Measurements from ENCODE around the gene SMAD6. TPM values are rescaled to one million over a fixed set of nuclear protein-coding genes. Genes with fewer than 3 reads are reported as not detected.

SMAD6 gene
- polyA plus RNA-seq, 1 of the 3 experiments (the other 2 are of a cell fraction) = 4.5 TPM

DNA sequence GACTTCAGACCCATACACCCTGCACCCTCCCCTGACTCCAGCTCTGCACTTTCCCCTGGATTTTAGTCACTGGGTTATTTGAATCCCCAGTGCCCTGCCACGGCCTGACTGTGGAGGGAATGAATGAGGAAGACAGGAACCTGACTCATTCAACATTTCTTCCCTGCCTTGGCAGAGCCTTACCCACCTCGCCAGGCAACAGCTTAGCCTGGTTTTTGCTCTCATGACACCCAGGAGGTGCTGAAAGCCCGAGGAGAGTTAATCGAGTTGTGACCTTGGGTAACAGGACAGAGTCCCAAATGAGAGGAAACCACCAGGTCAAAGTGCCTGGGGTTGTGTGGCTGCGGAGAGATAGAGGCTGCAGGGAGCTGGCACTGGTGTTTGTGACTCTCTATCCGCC lies 128.3 kb downstream of the SMAD6 start:
- peaks cover 5 to 25% of the 10 kb centered on the region in 2 experiments; a peak in 3 of 4 replicates for H3K4me1 ChIP-seq (ENCODE audit: control insufficient read depth in 1 of 2, insufficient read depth in 2 of 2, low read depth in 1 of 2, low read length in 1 of 2)
- H2AFZ ChIP-seq (ENCODE audit: low read depth) = peak overlapping the region; percentile 53; the same call in 1 of the 2 replicates
- CTCF ChIA-PET = interaction anchor here (0.9 to 1.5 kb wide), 4 partner anchors 9 to 116 kb away, joined by 3 to 5 read pairs (median 4); no protein-coding TSS in a partner anchor
- no peaks in the 10 kb centered on the region for H3F3A ChIP-seq (replicated peaks; ENCODE audit: insufficient read depth)
- H3K27ac ChIP-seq (ENCODE audit: low read depth in 2 of 2, low read length in 1 of 2) = peak overlapping the region; percentile 35 to 75; a peak in 3 of 4 replicates
- H3K27me3 ChIP-seq (ENCODE audit: insufficient read depth) = no peaks in the 10 kb centered on the region
- no peaks in the 10 kb centered on the region for H3K9me3 ChIP-seq
- peak overlapping the region; percentile 65 for H3K4me2 ChIP-seq
- H3K36me3 ChIP-seq (replicated peaks in 1 of 2; ENCODE audit: control insufficient read depth in 1 of 2, insufficient read depth in 2 of 2, low read length in 1 of 2) = no peaks in the 10 kb centered on the region
- H3K9ac ChIP-seq = peak overlapping the region; percentile 40; the same call in 1 of the 2 replicates
- no peaks in the 10 kb centered on the region for H4K20me1 ChIP-seq (ENCODE audit: insufficient read depth)
- H3K4me3 ChIP-seq (ENCODE audit: low read depth in 2 of 2, low read length in 1 of 2) = no peak overlapping the region
- H3K79me2 ChIP-seq (ENCODE audit: insufficient read depth) = no peaks in the 10 kb centered on the region
- no peak for TF ChIP-seq GABPA (IDR thresholded peaks at IDR 0.05; ENCODE audit: low read depth)
- TF ChIP-seq, protein P1, sequence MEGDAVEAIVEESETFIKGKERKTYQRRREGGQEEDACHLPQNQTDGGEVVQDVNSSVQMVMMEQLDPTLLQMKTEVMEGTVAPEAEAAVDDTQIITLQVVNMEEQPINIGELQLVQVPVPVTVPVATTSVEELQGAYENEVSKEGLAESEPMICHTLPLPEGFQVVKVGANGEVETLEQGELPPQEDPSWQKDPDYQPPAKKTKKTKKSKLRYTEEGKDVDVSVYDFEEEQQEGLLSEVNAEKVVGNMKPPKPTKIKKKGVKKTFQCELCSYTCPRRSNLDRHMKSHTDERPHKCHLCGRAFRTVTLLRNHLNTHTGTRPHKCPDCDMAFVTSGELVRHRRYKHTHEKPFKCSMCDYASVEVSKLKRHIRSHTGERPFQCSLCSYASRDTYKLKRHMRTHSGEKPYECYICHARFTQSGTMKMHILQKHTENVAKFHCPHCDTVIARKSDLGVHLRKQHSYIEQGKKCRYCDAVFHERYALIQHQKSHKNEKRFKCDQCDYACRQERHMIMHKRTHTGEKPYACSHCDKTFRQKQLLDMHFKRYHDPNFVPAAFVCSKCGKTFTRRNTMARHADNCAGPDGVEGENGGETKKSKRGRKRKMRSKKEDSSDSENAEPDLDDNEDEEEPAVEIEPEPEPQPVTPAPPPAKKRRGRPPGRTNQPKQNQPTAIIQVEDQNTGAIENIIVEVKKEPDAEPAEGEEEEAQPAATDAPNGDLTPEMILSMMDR (IDR thresholded peaks at IDR 0.05) = 0 out of 2 replicates have a peak, but pooled peaks have one; percentile 15
- TF ChIP-seq JUND (IDR thresholded peaks at IDR 0.05) = peak; percentile 47
- TF ChIP-seq, protein P2, sequence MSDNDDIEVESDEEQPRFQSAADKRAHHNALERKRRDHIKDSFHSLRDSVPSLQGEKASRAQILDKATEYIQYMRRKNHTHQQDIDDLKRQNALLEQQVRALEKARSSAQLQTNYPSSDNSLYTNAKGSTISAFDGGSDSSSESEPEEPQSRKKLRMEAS (IDR thresholded peaks at IDR 0.05; ENCODE audit: low read depth) = peak; percentile 57; the same call in 1 of the 2 replicates
- TF ChIP-seq YY1 (IDR thresholded peaks at IDR 0.05; ENCODE audit: low read depth) = no peak
- peak; percentile 24; the same call in 1 of the 2 replicates for TF ChIP-seq POLR2AphosphoS5 (IDR thresholded peaks at IDR 0.05; ENCODE audit: low read depth, low read length)
- no peak for TF ChIP-seq RCOR1 (IDR thresholded peaks at IDR 0.05; ENCODE audit: low read length)
- TF ChIP-seq, protein P3, sequence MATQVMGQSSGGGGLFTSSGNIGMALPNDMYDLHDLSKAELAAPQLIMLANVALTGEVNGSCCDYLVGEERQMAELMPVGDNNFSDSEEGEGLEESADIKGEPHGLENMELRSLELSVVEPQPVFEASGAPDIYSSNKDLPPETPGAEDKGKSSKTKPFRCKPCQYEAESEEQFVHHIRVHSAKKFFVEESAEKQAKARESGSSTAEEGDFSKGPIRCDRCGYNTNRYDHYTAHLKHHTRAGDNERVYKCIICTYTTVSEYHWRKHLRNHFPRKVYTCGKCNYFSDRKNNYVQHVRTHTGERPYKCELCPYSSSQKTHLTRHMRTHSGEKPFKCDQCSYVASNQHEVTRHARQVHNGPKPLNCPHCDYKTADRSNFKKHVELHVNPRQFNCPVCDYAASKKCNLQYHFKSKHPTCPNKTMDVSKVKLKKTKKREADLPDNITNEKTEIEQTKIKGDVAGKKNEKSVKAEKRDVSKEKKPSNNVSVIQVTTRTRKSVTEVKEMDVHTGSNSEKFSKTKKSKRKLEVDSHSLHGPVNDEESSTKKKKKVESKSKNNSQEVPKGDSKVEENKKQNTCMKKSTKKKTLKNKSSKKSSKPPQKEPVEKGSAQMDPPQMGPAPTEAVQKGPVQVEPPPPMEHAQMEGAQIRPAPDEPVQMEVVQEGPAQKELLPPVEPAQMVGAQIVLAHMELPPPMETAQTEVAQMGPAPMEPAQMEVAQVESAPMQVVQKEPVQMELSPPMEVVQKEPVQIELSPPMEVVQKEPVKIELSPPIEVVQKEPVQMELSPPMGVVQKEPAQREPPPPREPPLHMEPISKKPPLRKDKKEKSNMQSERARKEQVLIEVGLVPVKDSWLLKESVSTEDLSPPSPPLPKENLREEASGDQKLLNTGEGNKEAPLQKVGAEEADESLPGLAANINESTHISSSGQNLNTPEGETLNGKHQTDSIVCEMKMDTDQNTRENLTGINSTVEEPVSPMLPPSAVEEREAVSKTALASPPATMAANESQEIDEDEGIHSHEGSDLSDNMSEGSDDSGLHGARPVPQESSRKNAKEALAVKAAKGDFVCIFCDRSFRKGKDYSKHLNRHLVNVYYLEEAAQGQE (IDR thresholded peaks at IDR 0.05; ENCODE audit: low read depth, low read length) = no peak
- peak; percentile 75; the same call in 1 of the 2 replicates for TF ChIP-seq FOSL2 (IDR thresholded peaks at IDR 0.05; ENCODE audit: borderline replicate concordance, low read depth)
- TF ChIP-seq RXRA (IDR thresholded peaks at IDR 0.05; ENCODE audit: borderline replicate concordance, low read depth) = peak; percentile 40; the same call in 1 of the 2 replicates
- TF ChIP-seq TAF1 (IDR thresholded peaks at IDR 0.05; ENCODE audit: borderline replicate concordance, low read depth, low read length) = no peak
- TF ChIP-seq FOXM1 (IDR thresholded peaks at IDR 0.05; ENCODE audit: low read depth) = no peak
- TF ChIP-seq EP300 (IDR thresholded peaks at IDR 0.05; ENCODE audit: borderline replicate concordance in 1 of 2, low read depth in 1 of 2, low read length in 1 of 2) = peak in 1 of 2 experiments; percentile 27; a peak in 1 of 4 replicates
- peak; percentile 37; the same call in 1 of the 2 replicates for TF ChIP-seq ELF1 (IDR thresholded peaks at IDR 0.05)
- TF ChIP-seq, protein P4, sequence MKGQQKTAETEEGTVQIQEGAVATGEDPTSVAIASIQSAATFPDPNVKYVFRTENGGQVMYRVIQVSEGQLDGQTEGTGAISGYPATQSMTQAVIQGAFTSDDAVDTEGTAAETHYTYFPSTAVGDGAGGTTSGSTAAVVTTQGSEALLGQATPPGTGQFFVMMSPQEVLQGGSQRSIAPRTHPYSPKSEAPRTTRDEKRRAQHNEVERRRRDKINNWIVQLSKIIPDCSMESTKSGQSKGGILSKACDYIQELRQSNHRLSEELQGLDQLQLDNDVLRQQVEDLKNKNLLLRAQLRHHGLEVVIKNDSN (IDR thresholded peaks at IDR 0.05; ENCODE audit: borderline replicate concordance, low read depth) = no peak
- no peak for TF ChIP-seq SIN3A (IDR thresholded peaks at IDR 0.05; ENCODE audit: borderline replicate concordance, low read depth, low read length)
- TF ChIP-seq, protein P5, sequence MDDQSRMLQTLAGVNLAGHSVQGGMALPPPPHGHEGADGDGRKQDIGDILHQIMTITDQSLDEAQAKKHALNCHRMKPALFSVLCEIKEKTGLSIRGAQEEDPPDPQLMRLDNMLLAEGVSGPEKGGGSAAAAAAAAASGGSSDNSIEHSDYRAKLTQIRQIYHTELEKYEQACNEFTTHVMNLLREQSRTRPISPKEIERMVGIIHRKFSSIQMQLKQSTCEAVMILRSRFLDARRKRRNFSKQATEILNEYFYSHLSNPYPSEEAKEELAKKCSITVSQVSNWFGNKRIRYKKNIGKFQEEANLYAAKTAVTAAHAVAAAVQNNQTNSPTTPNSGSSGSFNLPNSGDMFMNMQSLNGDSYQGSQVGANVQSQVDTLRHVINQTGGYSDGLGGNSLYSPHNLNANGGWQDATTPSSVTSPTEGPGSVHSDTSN (IDR thresholded peaks at IDR 0.05) = peak; percentile 48; the same call in 1 of the 2 replicates
- TF ChIP-seq SMC3 (IDR thresholded peaks at IDR 0.05; ENCODE audit: low read depth, low read length) = no peak
- TF ChIP-seq EZH2phosphoT487 (IDR thresholded peaks at IDR 0.05; ENCODE audit: borderline replicate concordance, low read depth) = no peak
- peak; percentile 49; the same call in 1 of the 2 replicates for TF ChIP-seq TCF12 (IDR thresholded peaks at IDR 0.05)
- peak; percentile 51; the same call in 1 of the 2 replicates for TF ChIP-seq NFIC (IDR thresholded peaks at IDR 0.05; ENCODE audit: borderline replicate concordance)
- DNase-seq = no peak
- no peaks in the 10 kb centered on the region for H3K9me2 ChIP-seq
- 29% methylated on average over 6 of the region's 6 CpGs for WGBS (ENCODE audit: low lambda C conversion rate)
- POLR2A ChIA-PET = no interaction called here

All from SK-N-SH (cell line).